ENCODE results near the gene CPEB4. TPM values are rescaled to one million over a fixed set of nuclear protein-coding genes. Genes with fewer than 3 reads are reported as not detected.

Gene CPEB4
- total RNA-seq, 1 donor from 2014 or later: 118 TPM

- intact Hi-C loops (cut with DNase I): no loop called here
- ATAC-seq (ENCODE audit: poor library complexity) (no peak), DNase-seq (no peak)
Observed at GRCh38 chr5:173880306-173880985, 7.7 kb upstream of the CPEB4 start.

GRCh38 chr5:173881811-173882575, 6.2 kb upstream of the CPEB4 start:
- intact Hi-C loops (cut with DNase I): no loop called here
- ATAC-seq (ENCODE audit: poor library complexity): no peak

GRCh38 chr5:173882632-173883031, 5.5 kb upstream of the CPEB4 start:
- intact Hi-C loops (cut with DNase I): no loop called here

More at GRCh38 chr5:173881811-173882575, 6.2 kb upstream of the CPEB4 start:
- DNase-seq: no peak

GRCh38 chr5:173883347-173883924, 4.7 kb upstream of the CPEB4 start:
- intact Hi-C loops (cut with DNase I): no loop called here
- DNase-seq (no peak), ATAC-seq (ENCODE audit: poor library complexity) (no peak)

More at GRCh38 chr5:173882632-173883031, 5.5 kb upstream of the CPEB4 start:
- no peak for ATAC-seq (ENCODE audit: poor library complexity)
- DNase-seq: no peak

- DNase-seq (no peak), ATAC-seq (ENCODE audit: poor library complexity) (no peak)
- intact Hi-C loops (cut with DNase I): loop anchor here (5.0 kb wide), 2 partner anchors 88 to 267 kb away; partner anchors contain the start of gene BOD1
Observed at GRCh38 chr5:173884402-173885053, 3.6 kb upstream of the CPEB4 start.

- DNase-seq (no peak), ATAC-seq (ENCODE audit: poor library complexity) (no peak)
- intact Hi-C loops (cut with DNase I): loop anchor here (5.0 kb wide), 2 partner anchors 87 to 268 kb away; partner anchors contain the start of gene BOD1
Observed at GRCh38 chr5:173885054-173885443, 3.1 kb upstream of the CPEB4 start.

GRCh38 chr5:173885475-173886010, 2.6 kb upstream of the CPEB4 start:
- ATAC-seq (ENCODE audit: poor library complexity): no peak
- DNase-seq: no peak
- intact Hi-C loops (cut with DNase I): loop anchor here (5.0 kb wide), 2 partner anchors 87 to 268 kb away; partner anchors contain the start of gene BOD1

- intact Hi-C loops (cut with DNase I): loop anchor here (5.0 kb wide), 2 partner anchors 86 to 269 kb away; partner anchors contain the start of gene BOD1
- DNase-seq: no peak
Observed at GRCh38 chr5:173886150-173886549, 2.0 kb upstream of the CPEB4 start.

GRCh38 chr5:173888473-173889131, 453 bp downstream of the CPEB4 start:
- peak; percentile 50 for DNase-seq
- intact Hi-C loops (cut with DNase I): loop anchor here (5.0 kb wide), 2 partner anchors 84 to 271 kb away; partner anchors contain the start of gene BOD1
- ATAC-seq (ENCODE audit: poor library complexity): peak; percentile 7

More at GRCh38 chr5:173886150-173886549, 2.0 kb upstream of the CPEB4 start:
- ATAC-seq (ENCODE audit: poor library complexity): no peak

- intact Hi-C loops (cut with DNase I): no loop called here
- peak; percentile 6 for ATAC-seq (ENCODE audit: poor library complexity)
- DNase-seq: peak; percentile 43
Observed at GRCh38 chr5:173890195-173890991, 2.2 kb downstream of the CPEB4 start.

- ATAC-seq (ENCODE audit: poor library complexity): no peak
- intact Hi-C loops (cut with DNase I): no loop called here
Observed at GRCh38 chr5:173891308-173892116, 3.4 kb downstream of the CPEB4 start.

GRCh38 chr5:173893192-173893561, 5.0 kb downstream of the CPEB4 start:
- intact Hi-C loops (cut with DNase I): no loop called here
- no peak for DNase-seq
- no peak for ATAC-seq (ENCODE audit: poor library complexity)

More at GRCh38 chr5:173891308-173892116, 3.4 kb downstream of the CPEB4 start:
- no peak for DNase-seq

- ATAC-seq (ENCODE audit: poor library complexity) (no peak), DNase-seq (no peak)
- intact Hi-C loops (cut with DNase I): no loop called here
Observed at GRCh38 chr5:173895401-173896165, 7.4 kb downstream of the CPEB4 start.

- DNase-seq (no peak), ATAC-seq (ENCODE audit: poor library complexity) (no peak)
- intact Hi-C loops (cut with DNase I): no loop called here
Observed at GRCh38 chr5:173896631-173897030, 8.5 kb downstream of the CPEB4 start.

GRCh38 chr5:173901705-173902104, 13.6 kb downstream of the CPEB4 start:
- ATAC-seq (ENCODE audit: poor library complexity) (no peak), DNase-seq (no peak)
- intact Hi-C loops (cut with DNase I): no loop called here

GRCh38 chr5:173902334-173902733, 14.2 kb downstream of the CPEB4 start:
- no peak for ATAC-seq (ENCODE audit: poor library complexity)
- DNase-seq: no peak
- intact Hi-C loops (cut with DNase I): no loop called here
